DMS53 (cell line): Measurements from ENCODE around the gene ZNF438.

Experiments used
- DNase-seq: peaks from one replicate; lab custom pipeline; 2025; lab: John Stamatoyannopoulos, UW

ZNF438 gene

GRCh38 chr10:31011017-31011664, 20.5 kb downstream of the ZNF438 start:
- no peak for DNase-seq

- DNase-seq, result no peak
These were observed 21.6 kb downstream of the ZNF438 start for GRCh38 chr10:31010062-31010461.

GRCh38 chr10:31005895-31006294, 25.8 kb downstream of the ZNF438 start:
- no peak for DNase-seq

GRCh38 chr10:31004611-31005193, 27.0 kb downstream of the ZNF438 start:
- DNase-seq, result no peak

GRCh38 chr10:31001740-31002139, 29.9 kb downstream of the ZNF438 start:
- no peak for DNase-seq

- no peak for DNase-seq
These were observed 30.8 kb downstream of the ZNF438 start for GRCh38 chr10:31000867-31001266.

- peak; percentile 11 for DNase-seq
These were observed 31.4 kb downstream of the ZNF438 start for GRCh38 chr10:31000071-31000782.

GRCh38 chr10:30999070-30999712, 32.5 kb downstream of the ZNF438 start:
- DNase-seq, result no peak

GRCh38 chr10:30997536-30998235, 34.0 kb downstream of the ZNF438 start:
- no peak for DNase-seq

- DNase-seq, result no peak
These were observed 35.1 kb downstream of the ZNF438 start for GRCh38 chr10:30996481-30997005.

- no peak for DNase-seq
These were observed 36.4 kb downstream of the ZNF438 start for GRCh38 chr10:30995081-30995770.

- DNase-seq, result no peak
These were observed 38.5 kb downstream of the ZNF438 start for GRCh38 chr10:30993155-30993554.

GRCh38 chr10:30992681-30993080, 39.0 kb downstream of the ZNF438 start:
- DNase-seq, result no peak

GRCh38 chr10:30991647-30992011, 40.0 kb downstream of the ZNF438 start:
- no peak for DNase-seq

GRCh38 chr10:30990971-30991646, 40.6 kb downstream of the ZNF438 start:
- no peak for DNase-seq

GRCh38 chr10:30990351-30990750, 41.3 kb downstream of the ZNF438 start:
- no peak for DNase-seq

GRCh38 chr10:30988831-30989435, 42.7 kb downstream of the ZNF438 start:
- no peak for DNase-seq

- no peak for DNase-seq
These were observed 44.2 kb downstream of the ZNF438 start for GRCh38 chr10:30987463-30987862.

- no peak for DNase-seq
These were observed 45.6 kb downstream of the ZNF438 start for GRCh38 chr10:30986053-30986555.

GRCh38 chr10:30985512-30985911, 46.2 kb downstream of the ZNF438 start:
- DNase-seq, result no peak
